Omental fat pad (tissue), 4 donors: Measurements from ENCODE around the gene ATG9A. TPM values are rescaled to one million over a fixed set of nuclear protein-coding genes. Genes with fewer than 3 reads are reported as not detected.

Source experiments
- ATAC-seq: fragments of 150-250 bp; one replicate; pipeline ENCODE4 v1.9.1; 2016; ENCODE audit warnings: mild to moderate bottlenecking, moderate library complexity; ENCODE audit not compliant: low FRiP score
- DNase-seq: peaks from one replicate; pipeline ENCODE4 v3.0.0-alpha.2; 2019; ENCODE audit warnings: low spot score
- CTCF ChIP-seq, 3 donors: fragments of 450-650 bp; IDR thresholded peaks; one replicate each; pipeline ENCODE4 v1.5.1; 2016 to 2017; ENCODE audit warnings: antibody characterized with exemption in 3 of 3, mild to moderate bottlenecking in 3 of 3, moderate library complexity in 2 of 3
- total RNA-seq, 4 donors: library from RNA; depleted of rRNA; stranded (reverse); fragments of >200 nt; gene quantifications; one replicate each; pipeline ENCODE4 v1.1.0, GENCODE V29; 2016

The ATG9A gene
- 10 to 100 TPM; 24.4 to 52.2 (median 38.6) TPM for total RNA-seq

GRCh38 chr2:219229305-219230058 lies at the start of gene ATG9A, which contains the start of gene ANKZF1:
Gene ATG9A (minus strand): TSS chr2:219229636. CDS start chr2:219228024, 1,612 bp downstream.
Gene ANKZF1 (plus strand): TSS chr2:219229806. CDS start chr2:219230258, 452 bp downstream.
- no peak for TF ChIP-seq CTCF (IDR thresholded peaks at IDR 0.05)
- DNase-seq (peak; percentile 86), ATAC-seq (peak; percentile 98)

- ATAC-seq, result no peak
- no peak for TF ChIP-seq CTCF (IDR thresholded peaks at IDR 0.05)
- no peak for DNase-seq
Measured at GRCh38 chr2:219278655-219279150, 49.3 kb upstream of the ATG9A start.

- ATAC-seq (peak; percentile 15), DNase-seq (peak; percentile 68)
- peak in 1 of 3 donors; percentile 83 for TF ChIP-seq CTCF (IDR thresholded peaks at IDR 0.05)
Measured at GRCh38 chr2:219277703-219278654, 48.5 kb upstream of the ATG9A start.

GRCh38 chr2:219274361-219274921 lies 45.0 kb upstream of the ATG9A start:
- no peak for ATAC-seq
- TF ChIP-seq CTCF (IDR thresholded peaks at IDR 0.05), result no peak
- DNase-seq, result no peak

GRCh38 chr2:219273937-219274336 lies 44.5 kb upstream of the ATG9A start:
- no peak for TF ChIP-seq CTCF (IDR thresholded peaks at IDR 0.05)
- ATAC-seq, result no peak
- no peak for DNase-seq

- DNase-seq (no peak), ATAC-seq (no peak)
- TF ChIP-seq CTCF (IDR thresholded peaks at IDR 0.05), result no peak
Measured at GRCh38 chr2:219272995-219273394, 43.6 kb upstream of the ATG9A start.
